Progenitor cell of endocrine pancreas (in vitro differentiated cells): Measurements from ENCODE around the gene SLC10A2. TPM values are rescaled to one million over a fixed set of nuclear protein-coding genes. Genes with fewer than 3 reads are reported as not detected.

Experiments used
- DNase-seq: peaks from one replicate; pipeline ENCODE4 v3.0.0; 2021; ENCODE audit warnings: low spot score; ENCODE audit not compliant: unreplicated experiment
- H3K27ac Mint-ChIP-seq: 2 replicates; pipeline ENCODE4 v1.8.0; 2021; ENCODE audit warnings: mild to moderate bottlenecking, moderate library complexity, mixed read lengths
- H3K27me3 Mint-ChIP-seq: 2 replicates; pipeline ENCODE4 v1.8.0; 2021; ENCODE audit warnings: mixed read lengths
- H3K36me3 Mint-ChIP-seq: 2 replicates; pipeline ENCODE4 v1.8.0; 2022; ENCODE audit warnings: mixed read lengths; ENCODE audit not compliant: insufficient read depth
- H3K4me1 Mint-ChIP-seq: 2 replicates; pipeline ENCODE4 v1.8.0; 2021; ENCODE audit warnings: low read depth, mixed read lengths
- H3K4me3 Mint-ChIP-seq: 2 replicates; pipeline ENCODE4 v1.8.0; 2021; ENCODE audit warnings: low read depth, mild to moderate bottlenecking, moderate library complexity, mixed read lengths
- H3K9me3 Mint-ChIP-seq: 2 replicates; pipeline ENCODE4 v1.8.0; 2021; ENCODE audit warnings: low read depth, mixed read lengths
- CTCF ChIP-seq: fragments of 200-600 bp; sonication (generic); IDR thresholded peaks from one replicate; pipeline ENCODE4 v1.5.0; 2021; ENCODE audit warnings: antibody characterized with exemption, mild to moderate bottlenecking; ENCODE audit not compliant: unreplicated experiment
- total RNA-seq: library from RNA; stranded (reverse); gene quantifications from 2 replicates; pipeline ENCODE4 v1.2.1, GENCODE V29; 2021

SLC10A2 gene
- total RNA-seq, 1 donor from 2014 or later = not detected

- no peak overlapping the region for H3K27ac Mint-ChIP-seq
- H3K4me1 Mint-ChIP-seq = no peaks in the 10 kb centered on the region
- no peaks in the 10 kb centered on the region for H3K27me3 Mint-ChIP-seq
- no peak overlapping the region for H3K4me3 Mint-ChIP-seq
- peaks cover 4% of the 10 kb centered on the region for H3K9me3 Mint-ChIP-seq
- TF ChIP-seq CTCF = no peak
- no peak for DNase-seq
- no peaks in the 10 kb centered on the region for H3K36me3 Mint-ChIP-seq
These were observed 19.5 kb downstream of the SLC10A2 start for GRCh38 chr13:103046676-103047075.

- Mint-ChIP-seq H3K36me3 (no peaks in the 10 kb centered on the region), H3K27me3 (no peaks in the 10 kb centered on the region), H3K27ac (no peak overlapping the region), H3K9me3 (peaks cover 4% of the 10 kb centered on the region), H3K4me3 (no peak overlapping the region), H3K4me1 (peaks cover 4% of the 10 kb centered on the region)
- TF ChIP-seq CTCF = no peak
- DNase-seq = no peak
These were observed 22.2 kb downstream of the SLC10A2 start for GRCh38 chr13:103044056-103044455.

- Mint-ChIP-seq H3K4me1 (peaks cover 4% of the 10 kb centered on the region), H3K27ac (no peak overlapping the region), H3K27me3 (no peaks in the 10 kb centered on the region), H3K9me3 (no peaks in the 10 kb centered on the region), H3K36me3 (no peaks in the 10 kb centered on the region), H3K4me3 (no peak overlapping the region)
- no peak for TF ChIP-seq CTCF
- no peak for DNase-seq
These were observed 26.2 kb downstream of the SLC10A2 start for GRCh38 chr13:103040006-103040405.

GRCh38 chr13:103039183-103039582 lies 27.0 kb downstream of the SLC10A2 start:
- no peaks in the 10 kb centered on the region for H3K9me3 Mint-ChIP-seq
- no peak for DNase-seq
- H3K27me3 Mint-ChIP-seq = no peaks in the 10 kb centered on the region
- H3K36me3 Mint-ChIP-seq = no peaks in the 10 kb centered on the region
- no peak overlapping the region for H3K4me3 Mint-ChIP-seq
- TF ChIP-seq CTCF = no peak
- peaks cover 4% of the 10 kb centered on the region for H3K4me1 Mint-ChIP-seq
- no peak overlapping the region for H3K27ac Mint-ChIP-seq

GRCh38 chr13:103036268-103036667 lies 29.9 kb downstream of the SLC10A2 start:
- H3K4me3 Mint-ChIP-seq = no peak overlapping the region
- no peaks in the 10 kb centered on the region for H3K36me3 Mint-ChIP-seq
- no peak for TF ChIP-seq CTCF

More at GRCh38 chr13:103036268-103036667, 29.9 kb downstream of the SLC10A2 start:
- Mint-ChIP-seq H3K27me3 (no peaks in the 10 kb centered on the region), H3K9me3 (no peaks in the 10 kb centered on the region), H3K4me1 (peaks cover 4% of the 10 kb centered on the region), H3K27ac (no peak overlapping the region)
- DNase-seq = no peak
